Gastrocnemius medialis (tissue), 4 donors: ENCODE measurements around the gene CLMN. TPM values are rescaled to one million over a fixed set of nuclear protein-coding genes. Genes with fewer than 3 reads are reported as not detected.

Source experiments
- ATAC-seq, 2 donors: fragments of 150-250 bp; one replicate each; pipeline ENCODE4 v1.9.1; 2016
- DNase-seq, 2 donors: peaks; one replicate each; pipeline ENCODE4 v3.0.0-alpha.2; 2019
- H3K27ac ChIP-seq, 4 donors: fragments of 200-600 bp; sonication (generic); 1 replicate in 1 of 4; 2 replicates in 3 of 4; pipeline ENCODE4 v1.5.1; 2016 to 2018; ENCODE audit warnings: mild to moderate bottlenecking in 2 of 4, moderate library complexity in 1 of 4
- H3K27me3 ChIP-seq, 3 donors: fragments of 200-600 bp; sonication (generic) in 2 of 3; 1 replicate in 1 of 3; 2 replicates in 2 of 3; pipeline versions ENCODE4 v1.5.1 to v1.6.0; 2016 to 2019; ENCODE audit warnings: mild to moderate bottlenecking in 1 of 3, moderate library complexity in 1 of 3
- H3K36me3 ChIP-seq, 2 donors: fragments of 200-600 bp; sonication (generic) in 1 of 2; one replicate each; pipeline ENCODE4 v1.5.1; 2017 to 2018
- H3K4me1 ChIP-seq, 2 donors: fragments of 200-600 bp; sonication (generic) in 1 of 2; one replicate each; pipeline ENCODE4 v1.5.1; 2016 to 2017; ENCODE audit warnings: mild to moderate bottlenecking in 2 of 2
- H3K4me3 ChIP-seq, 4 donors: fragments of 200-600 bp; sonication (generic) in 3 of 4; 1 replicate in 1 of 4; 2 replicates in 3 of 4; pipeline ENCODE4 v1.5.1; 2016 to 2019; ENCODE audit warnings: mild to moderate bottlenecking in 2 of 4
- H3K9me3 ChIP-seq, 3 donors: fragments of 200-600 bp; sonication (generic) in 2 of 3; 1 replicate in 1 of 3; 2 replicates in 2 of 3; pipeline ENCODE4 v1.5.1; 2016 to 2019
- CTCF ChIP-seq, 5 experiments: fragments of 450-650 bp in 3 of 5; fragments of 200-600 bp in 2 of 5; sonication (generic) in 2 of 5; IDR thresholded peaks in 4 of 5; conservative IDR thresholded peaks in 1 of 5; 1 replicate in 4 of 5; 2 replicates in 1 of 5; pipeline ENCODE4 v1.5.1; 2016 to 2019; ENCODE audit warnings: antibody characterized with exemption in 5 of 5, mild to moderate bottlenecking in 3 of 5, moderate library complexity in 3 of 5
- POLR2A ChIP-seq, 2 donors: fragments of 450-650 bp; IDR thresholded peaks; one replicate each; pipeline ENCODE4 v1.6.1; 2017; ENCODE audit warnings: antibody characterized with exemption in 2 of 2, mild to moderate bottlenecking in 2 of 2, moderate library complexity in 2 of 2
- in situ Hi-C, 4 donors: fragments of 200-750 bp; cut with MboI; loops; one replicate each; pipeline versions ENCODE4 v1.15.0 to v1.8.0; 2017; ENCODE audit warnings: low sequenced_read_pairs in 4 of 4
- intact Hi-C: fragments of 100-400 bp; cut with DNase I; formaldehyde crosslinking; loops from one replicate; pipeline ENCODE4 v1.15.1; 2023; ENCODE audit warnings: low total_unique reads
- total RNA-seq, 4 donors: library from RNA; depleted of rRNA; stranded (reverse); fragments of >200 nt; gene quantifications; one replicate each; pipeline versions ENCODE4 v1.1.0 to v1.2.3, GENCODE V29; 2016

The CLMN gene
- total RNA-seq, 4 donors from 2014 or later = 3.8 to 8.8 (median 5.8) TPM

GRCh38 chr14:95246870-95247269, 72.8 kb downstream of the CLMN start:
- no peak for ATAC-seq
- no peaks in the 10 kb centered on the region for H3K9me3 ChIP-seq
- H3K27me3 ChIP-seq = no peaks in the 10 kb centered on the region
- no peak overlapping the region for H3K4me3 ChIP-seq
- no peak overlapping the region for H3K27ac ChIP-seq
- no peak for DNase-seq
- no peaks in the 10 kb centered on the region for H3K4me1 ChIP-seq
- TF ChIP-seq CTCF (IDR thresholded peaks at IDR 0.05 in 4 of 5, conservative IDR thresholded peaks at IDR 0.05 in 1 of 5) (no peak), POLR2A (IDR thresholded peaks at IDR 0.05) (no peak)
- H3K36me3 ChIP-seq = no peaks in the 10 kb centered on the region
- intact Hi-C loops (no loop called here), in situ Hi-C loops (no loop called here)

- Histone ChIP-seq H3K4me1 (no peaks in the 10 kb centered on the region), H3K4me3 (no peak overlapping the region), H3K27me3 (no peaks in the 10 kb centered on the region), H3K27ac (no peak overlapping the region), H3K9me3 (no peaks in the 10 kb centered on the region), H3K36me3 (no peaks in the 10 kb centered on the region)
- in situ Hi-C loops = no loop called here
- DNase-seq (no peak), ATAC-seq (no peak)
- intact Hi-C loops = no loop called here
- TF ChIP-seq CTCF (IDR thresholded peaks at IDR 0.05 in 4 of 5, conservative IDR thresholded peaks at IDR 0.05 in 1 of 5) (no peak), POLR2A (IDR thresholded peaks at IDR 0.05) (no peak)
These were observed 74.4 kb downstream of the CLMN start for GRCh38 chr14:95245334-95245733.

GRCh38 chr14:95244587-95244986, 75.1 kb downstream of the CLMN start:
- H3K27me3 ChIP-seq = no peaks in the 10 kb centered on the region
- in situ Hi-C loops = no loop called here
- no peaks in the 10 kb centered on the region for H3K36me3 ChIP-seq
- intact Hi-C loops = no loop called here
- H3K9me3 ChIP-seq = no peaks in the 10 kb centered on the region
- no peak overlapping the region for H3K4me3 ChIP-seq
- DNase-seq (no peak), ATAC-seq (no peak)
- no peaks in the 10 kb centered on the region for H3K4me1 ChIP-seq
- TF ChIP-seq CTCF (IDR thresholded peaks at IDR 0.05 in 4 of 5, conservative IDR thresholded peaks at IDR 0.05 in 1 of 5) (no peak), POLR2A (IDR thresholded peaks at IDR 0.05) (no peak)
- no peak overlapping the region for H3K27ac ChIP-seq

- intact Hi-C loops = no loop called here
- in situ Hi-C loops = no loop called here
These were observed 76.8 kb downstream of the CLMN start for GRCh38 chr14:95242870-95243269.

More at GRCh38 chr14:95242870-95243269, 76.8 kb downstream of the CLMN start:
- H3K27ac ChIP-seq = no peak overlapping the region
- H3K4me1 ChIP-seq = no peaks in the 10 kb centered on the region
- TF ChIP-seq CTCF (IDR thresholded peaks at IDR 0.05 in 4 of 5, conservative IDR thresholded peaks at IDR 0.05 in 1 of 5) (no peak), POLR2A (IDR thresholded peaks at IDR 0.05) (no peak)
- ATAC-seq (no peak), DNase-seq (no peak)
- no peaks in the 10 kb centered on the region for H3K36me3 ChIP-seq
- no peaks in the 10 kb centered on the region for H3K9me3 ChIP-seq
- H3K27me3 ChIP-seq = no peaks in the 10 kb centered on the region
- H3K4me3 ChIP-seq = no peak overlapping the region
